Heart left ventricle (tissue), 13 donors: ENCODE data around the gene ZDHHC4.

ENCODE experiments used
- CTCF ChIP-seq, 12 donors: fragments of 200-600 bp; sonication (generic) in 4 of 12; IDR thresholded peaks; one replicate each; pipeline versions ENCODE4 v1.5.0 to v1.8.0; 2018 to 2022; ENCODE audit warnings: antibody characterized with exemption in 12 of 12, mild to moderate bottlenecking in 5 of 12
- POLR2A ChIP-seq, 2 donors: fragments of 450-650 bp; IDR thresholded peaks; one replicate each; pipeline ENCODE4 v1.6.1; 2017; ENCODE audit warnings: antibody characterized with exemption in 2 of 2, mild to moderate bottlenecking in 2 of 2, moderate library complexity in 2 of 2
- donor health status: ischemic (EF 13 %, LVEDD 7.1; RV severe dilation, severe dysfunction).
- donor health status: DM: no; HTN: yes; CAD: no.
- donor health status: DM: no; HTN: no; CAD: no.
- donor health status: ischemic (EF 25% LVEDD 6.9; RV normal size, moderate dysfunction).
- donor health status: ischemic (EF 25% LVEDD 5.7; RV mildly dilated, moderate dysfunction).
- donor health status: ischemic (EF 35%, LVEDD 5.7; RV mildly dilated, moderate dysfunction).
- donor health status: nonischemic (EF 11% LVEDD 7.7; RV severe dilation, severe dysfunction).
- donor health status: DM: yes; HTN: yes; CAD: no.
- donor health status: PGD.
- donor health status: ischemic (EF 29% LVEDD 5.4; RV normal size, mild dysfunction).
- donor health status: nonischemic (EF 23%, LVEDD 6.1; RV moderate dilation, normal function).

GRCh38 chr7:6628045-6628444 is 50.8 kb downstream of the ZDHHC4 start:
- TF ChIP-seq CTCF (IDR thresholded peaks at IDR 0.05) (no peak), POLR2A (IDR thresholded peaks at IDR 0.05) (no peak)
